GM12892 (cell line): Measurements from ENCODE around the gene GNA12.

Experiments
- POLR2AphosphoS5 ChIP-seq: IDR thresholded peaks from 2 replicates; pipeline ENCODE4 v1.6.1; 2011; ENCODE audit warnings: low read depth, low read length, control low read depth
- TAF1 ChIP-seq: IDR thresholded peaks from 2 replicates; pipeline ENCODE4 v1.6.1; 2011; ENCODE audit warnings: low read depth, mild to moderate bottlenecking, control low read depth, low read length, borderline replicate concordance

DNA sequence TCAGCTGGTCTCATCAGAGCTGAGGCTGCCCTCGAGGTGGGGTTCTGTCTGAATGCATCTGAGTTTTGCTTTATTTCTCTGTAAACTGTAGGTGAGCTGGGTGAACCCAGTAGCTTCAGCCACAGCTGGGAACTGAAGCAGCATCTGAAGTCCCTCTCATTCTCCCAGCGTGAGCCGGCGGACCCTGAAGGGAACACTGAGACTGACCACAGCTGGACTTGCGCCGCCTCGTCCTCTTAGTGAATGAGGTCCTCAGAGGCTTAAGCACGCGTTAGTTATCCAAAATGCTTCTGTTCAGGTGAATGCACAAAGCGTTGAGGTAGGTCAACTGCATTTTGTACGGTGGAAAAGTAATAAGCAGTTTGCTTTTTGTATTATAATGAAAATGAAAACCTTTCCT lies 79.5 kb downstream of the GNA12 start:
- no peak for TF ChIP-seq POLR2AphosphoS5
- TF ChIP-seq TAF1, result no peak
